HepG2 (cell line): Measurements from ENCODE around the gene PGAP3. TPM values are rescaled to one million over a fixed set of nuclear protein-coding genes. Genes with fewer than 3 reads are reported as not detected.

Experiments
- AKNA ChIP-seq: sonication (generic); formaldehyde crosslinking; IDR thresholded peaks from 2 replicates; pipeline ENCODE4 v1.4.0; 2020; ENCODE audit warnings: missing genetic modification reagents, borderline replicate concordance
- ARNT2 ChIP-seq: sonication (generic); formaldehyde crosslinking; IDR thresholded peaks from 2 replicates; pipeline ENCODE4 v1.8.0; 2022; ENCODE audit warnings: mild to moderate bottlenecking, low read depth, missing genetic modification reagents, moderate library complexity
- ATF7 ChIP-seq, 2 experiments: fragments of 450-650 bp in 1 of 2; sonication (generic) in 1 of 2; formaldehyde crosslinking in 1 of 2; IDR thresholded peaks; 2 replicates each; pipeline versions ENCODE4 v1.4.0 to v1.6.1; 2016 to 2020; ENCODE audit warnings: antibody characterized with exemption in 1 of 2, mild to moderate bottlenecking in 1 of 2, missing genetic modification reagents in 1 of 2
- GTF3A ChIP-seq: sonication (generic); formaldehyde crosslinking; conservative IDR thresholded peaks from 2 replicates; pipeline ENCODE4 v1.4.0; 2020; ENCODE audit warnings: mild to moderate bottlenecking, missing genetic modification reagents
- HMG20A ChIP-seq: IDR thresholded peaks from 2 replicates; pipeline ENCODE4 v1.6.1; 2016; ENCODE audit warnings: borderline replicate concordance
- MXD3 ChIP-seq: IDR thresholded peaks from 2 replicates; pipeline ENCODE4 v1.6.1; 2016; ENCODE audit warnings: mild to moderate bottlenecking, missing biosample characterization, missing genetic modification reagents
- SALL1 ChIP-seq: sonication (generic); formaldehyde crosslinking; IDR thresholded peaks from 2 replicates; pipeline ENCODE4 v1.8.0; 2022; ENCODE audit warnings: mild to moderate bottlenecking, missing genetic modification reagents
- SALL2 ChIP-seq: sonication (generic); formaldehyde crosslinking; IDR thresholded peaks from 2 replicates; pipeline ENCODE4 v1.8.1; 2023; ENCODE audit warnings: mild to moderate bottlenecking, missing genetic modification reagents, inconsistent platforms
- SIX4 ChIP-seq: sonication (generic); formaldehyde crosslinking; IDR thresholded peaks from 2 replicates; pipeline ENCODE4 v1.4.0; 2020; ENCODE audit warnings: missing genetic modification reagents
- SMAD1 ChIP-seq: sonication (generic); formaldehyde crosslinking; IDR thresholded peaks from 2 replicates; pipeline ENCODE4 v1.4.0; 2020; ENCODE audit warnings: missing genetic modification reagents, low read depth, mild to moderate bottlenecking, borderline replicate concordance
- SMC3 ChIP-seq: IDR thresholded peaks from 2 replicates; pipeline ENCODE4 v1.6.1; 2011; ENCODE audit warnings: low read length, improper control_type of control experiment
- SOX6 ChIP-seq, 2 experiments: fragments of 450-650 bp in 1 of 2; sonication (generic) in 1 of 2; formaldehyde crosslinking in 1 of 2; IDR thresholded peaks; 2 replicates each; pipeline versions ENCODE4 v1.4.0 to v1.6.1; 2017 to 2020; ENCODE audit warnings: antibody characterized with exemption in 1 of 2, mild to moderate bottlenecking in 1 of 2, missing genetic modification reagents in 1 of 2
- THAP11 ChIP-seq: IDR thresholded peaks from 2 replicates; pipeline ENCODE4 v1.6.1; 2016; ENCODE audit warnings: missing biosample characterization, missing genetic modification reagents
- TRIM22 ChIP-seq: fragments of 450-650 bp; IDR thresholded peaks from 2 replicates; pipeline ENCODE4 v1.6.1; 2017
- ZBTB2 ChIP-seq: sonication (generic); formaldehyde crosslinking; IDR thresholded peaks from 2 replicates; pipeline ENCODE4 v1.8.0; 2022; ENCODE audit warnings: low read depth, missing genetic modification reagents
- ZEB1 ChIP-seq: IDR thresholded peaks from 2 replicates; pipeline ENCODE4 v1.6.1; 2012; ENCODE audit warnings: mild to moderate bottlenecking, low read depth, inconsistent platforms; ENCODE audit not compliant: insufficient replicate concordance
- ZNF256 ChIP-seq: sonication (generic); formaldehyde crosslinking; conservative IDR thresholded peaks from 2 replicates; pipeline ENCODE4 v1.4.0; 2020; ENCODE audit warnings: missing genetic modification reagents
- ZNF660 ChIP-seq: sonication (generic); formaldehyde crosslinking; IDR thresholded peaks from 2 replicates; pipeline ENCODE4 v1.5.1; 2020; ENCODE audit warnings: mild to moderate bottlenecking, low read depth, missing genetic modification reagents, borderline replicate concordance
- ZNF678 ChIP-seq: sonication (generic); formaldehyde crosslinking; IDR thresholded peaks from 2 replicates; pipeline ENCODE4 v1.4.0; 2020; ENCODE audit warnings: mild to moderate bottlenecking, missing genetic modification reagents
- ZNF792 ChIP-seq: IDR thresholded peaks from 2 replicates; pipeline ENCODE4 v1.6.1; 2016
- ZNF839 ChIP-seq: sonication (generic); formaldehyde crosslinking; IDR thresholded peaks from 2 replicates; pipeline ENCODE4 v1.4.0; 2020; ENCODE audit warnings: missing genetic modification reagents, mild to moderate bottlenecking, borderline replicate concordance
- polyA plus RNA-seq, 8 experiments: library from polyadenylated mRNA; depleted of rRNA in 3 of 8; stranded (reverse) in 7 of 8; unstranded in 1 of 8; fragments of >200 nt; fragmentation: Illumina TruSeq in 4 of 8; extraction: Trizol in 4 of 8; gene quantifications; 2 replicates each; pipeline versions ENCODE4 v1.2.1 to v1.2.3, GENCODE V29; 2011 to 2016; ENCODE audit warnings: low read depth in 4 of 8, missing spikeins in 1 of 8, mixed read lengths in 1 of 8; ENCODE audit not compliant: insufficient read depth in 1 of 8
- total RNA-seq, 5 experiments: library from RNA; depleted of rRNA; stranded (reverse); fragments of >200 nt; fragmentation: Illumina TruSeq; extraction: Trizol; gene quantifications; 2 replicates each; pipeline ENCODE4 v1.2.3, GENCODE V29; 2016; ENCODE audit warnings: low read depth in 1 of 5

Gene PGAP3
- total and polyA plus RNA-seq, 2 of the 13 experiments (the other 11 are each of a cell fraction or from before 2014, with no cell fraction given), result 11.9 to 14.6 TPM

- no peak for TF ChIP-seq AKNA (CRISPR knock-in tag)
- no peak for TF ChIP-seq ZNF660 (CRISPR knock-in tag)
- TF ChIP-seq THAP11, result 0 out of 2 replicates have a peak, but pooled peaks have one; percentile 25
- TF ChIP-seq ZNF839 (CRISPR knock-in tag), result no peak
- no peak for TF ChIP-seq ZBTB2 (CRISPR knock-in tag)
- no peak for TF ChIP-seq SIX4
- no peak for TF ChIP-seq ATF7 (IDR thresholded peaks at IDR 0.05)
- 0 out of 2 replicates have a peak, but pooled peaks have one; percentile 47 for TF ChIP-seq ATF7 (CRISPR knock-in tag; IDR thresholded peaks at IDR 0.05)
- no peak for TF ChIP-seq GTF3A (CRISPR knock-in tag)
- no peak for TF ChIP-seq ZNF678
- TF ChIP-seq HMG20A (CRISPR knock-in tag), result no peak
- no peak for TF ChIP-seq TRIM22
- TF ChIP-seq SOX6 (IDR thresholded peaks at IDR 0.05), result no peak
- peak; percentile 75 for TF ChIP-seq SOX6 (CRISPR knock-in tag; IDR thresholded peaks at IDR 0.05)
- TF ChIP-seq SMAD1 (CRISPR knock-in tag), result peak; percentile 40; the same call in 1 of the 2 replicates
- TF ChIP-seq MXD3 (CRISPR knock-in tag), result no peak
- TF ChIP-seq SALL1, result peak; percentile 72
- no peak for TF ChIP-seq ZNF256 (CRISPR knock-in tag)
- no peak for TF ChIP-seq ZEB1
- no peak for TF ChIP-seq ZNF792 (CRISPR knock-in tag)
- 0 out of 2 replicates have a peak, but pooled peaks have one; percentile 51 for TF ChIP-seq SALL2 (CRISPR knock-in tag)
- TF ChIP-seq ARNT2, result 0 out of 2 replicates have a peak, but pooled peaks have one; percentile 35
- peak; percentile 67 for TF ChIP-seq SMC3
Measured at GRCh38 chr17:39653662-39654331, 34.1 kb downstream of the PGAP3 start (continued).
